ENCODE measurements around the gene KIF5A. TPM values are rescaled to one million over a fixed set of nuclear protein-coding genes. Genes with fewer than 3 reads are reported as not detected.

KIF5A gene
- total and polyA plus RNA-seq, 2 donors (not counting 3 experiments of a cell fraction or from before 2014, with no cell fraction given) = 0.07 to 0.35 TPM

- CTCF ChIA-PET = interaction anchor here (6.8 kb wide), 1 partner anchor 48 kb away, joined by 126 read pairs; no protein-coding TSS in a partner anchor
- dilution Hi-C loops (cut with MboI; ENCODE audit: extremely low pct_ligation_motif_present, low sequenced_read_pairs) (no loop called here), intact Hi-C loops (cut with micrococcal nuclease) (no loop called here)
- DNase-seq (ENCODE audit: low read depth, low spot score) = no peak
- Histone ChIP-seq H3K4me3 (replicated peaks in 1 of 3; ENCODE audit: insufficient read depth in 1 of 3, low read depth in 1 of 3, low read length in 3 of 3) (no peak overlapping the region), H3K27ac (ENCODE audit: insufficient read depth, low read depth, low read length) (no peak overlapping the region), H3K9me1 (replicated peaks; ENCODE audit: control insufficient read depth, extremely low read depth, insufficient read depth, low read length) (no peaks in the 10 kb centered on the region), H3K9ac (replicated peaks; ENCODE audit: extremely low read depth, insufficient read depth, low read length) (no peak overlapping the region), H3K9me3 (replicated peaks; ENCODE audit: control insufficient read depth, insufficient read depth, low read length) (no peaks in the 10 kb centered on the region), H3K79me2 (ENCODE audit: control insufficient read depth, insufficient read depth, low read length) (no peaks in the 10 kb centered on the region), H3K4me2 (ENCODE audit: insufficient read depth, low read length) (no peak overlapping the region), H2AFZ (ENCODE audit: low read depth, low read length) (no peak overlapping the region), H3K27me3 (ENCODE audit: control insufficient read depth in 2 of 2, insufficient read depth in 2 of 2, low read length in 2 of 2) (peaks cover 35 to 52% of the 10 kb centered on the region in 2 experiments), H3K4me1 (ENCODE audit: control insufficient read depth, extremely low read depth, insufficient read depth, low read length) (no peaks in the 10 kb centered on the region), H3K36me3 (ENCODE audit: control insufficient read depth in 2 of 2, extremely low read depth in 1 of 2, insufficient read depth in 2 of 2, low read length in 2 of 2) (no peaks in the 10 kb centered on the region), H4K20me1 (replicated peaks; ENCODE audit: control insufficient read depth, extremely low read depth, insufficient read depth, low read length) (no peaks in the 10 kb centered on the region)
- no TSS peak for BruUV-seq (replicated peaks)
- no peak for FAIRE-seq
- TF ChIP-seq CTCF (IDR thresholded peaks at IDR 0.05; ENCODE audit: extremely low read depth in 1 of 2, insufficient read depth in 1 of 2, low read depth in 1 of 2, low read length in 2 of 2) (no peak), MAX (IDR thresholded peaks at IDR 0.05; ENCODE audit: insufficient read depth, insufficient read length) (no peak), GATA2 (IDR thresholded peaks at IDR 0.05; ENCODE audit: insufficient read depth, insufficient read length, low read depth, low read length) (no peak), POLR2A (IDR thresholded peaks at IDR 0.05; ENCODE audit: low read depth, low read length) (no peak), MYC (IDR thresholded peaks at IDR 0.05; ENCODE audit: low read depth, low read length) (no peak), JUN (IDR thresholded peaks at IDR 0.05; ENCODE audit: borderline replicate concordance, insufficient read depth, insufficient read length, low read depth) (no peak), POLR2AphosphoS5 (IDR thresholded peaks at IDR 0.05; ENCODE audit: insufficient read depth, low read depth, low read length) (no peak), EZH2 (IDR thresholded peaks at IDR 0.05; ENCODE audit: borderline replicate concordance, low read depth, low read length, severe bottlenecking) (no peak), FOS (IDR thresholded peaks at IDR 0.05; ENCODE audit: borderline replicate concordance, insufficient read depth, low read length) (no peak)
- POLR2A ChIA-PET = no interaction called here
These were observed 81.8 kb downstream of the KIF5A start for GRCh38 chr12:57631566-57632072.

All from endothelial cell of umbilical vein (primary cell).